ENCODE data around the gene VWA3A. TPM values are rescaled to one million over a fixed set of nuclear protein-coding genes. Genes with fewer than 3 reads are reported as not detected.

VWA3A gene
- total RNA-seq, 4 donors from 2014 or later = 0.21 to 1.2 (median 0.26) TPM; not detected in 1

DNA sequence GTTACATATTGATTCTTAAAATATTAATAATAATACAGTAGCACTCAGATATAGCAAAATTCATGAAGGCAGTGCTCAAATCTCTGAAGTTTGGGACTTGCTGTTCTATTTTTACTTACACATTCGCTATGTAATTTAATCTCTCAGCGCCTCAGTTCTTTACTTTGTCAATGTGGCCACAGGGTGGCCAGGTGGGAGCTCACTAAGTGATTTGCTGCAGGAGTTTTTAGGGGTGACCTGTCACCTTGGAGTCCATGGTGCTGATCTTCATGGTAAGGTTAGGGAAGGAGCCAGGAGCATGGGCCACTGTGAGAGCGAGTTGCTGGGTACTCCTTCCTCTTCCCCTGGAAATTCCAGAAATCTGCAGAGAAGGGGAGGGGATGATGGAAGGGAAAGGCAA lies 28.1 kb downstream of the VWA3A start:
- 80% methylated on average over 3 of the region's 3 CpGs for WGBS
- no peaks in the 10 kb centered on the region for H3K36me3 ChIP-seq
- TF ChIP-seq EP300 (IDR thresholded peaks at IDR 0.05) = no peak
- TF ChIP-seq POLR2A (IDR thresholded peaks at IDR 0.05) = no peak
- TF ChIP-seq, protein P1, sequence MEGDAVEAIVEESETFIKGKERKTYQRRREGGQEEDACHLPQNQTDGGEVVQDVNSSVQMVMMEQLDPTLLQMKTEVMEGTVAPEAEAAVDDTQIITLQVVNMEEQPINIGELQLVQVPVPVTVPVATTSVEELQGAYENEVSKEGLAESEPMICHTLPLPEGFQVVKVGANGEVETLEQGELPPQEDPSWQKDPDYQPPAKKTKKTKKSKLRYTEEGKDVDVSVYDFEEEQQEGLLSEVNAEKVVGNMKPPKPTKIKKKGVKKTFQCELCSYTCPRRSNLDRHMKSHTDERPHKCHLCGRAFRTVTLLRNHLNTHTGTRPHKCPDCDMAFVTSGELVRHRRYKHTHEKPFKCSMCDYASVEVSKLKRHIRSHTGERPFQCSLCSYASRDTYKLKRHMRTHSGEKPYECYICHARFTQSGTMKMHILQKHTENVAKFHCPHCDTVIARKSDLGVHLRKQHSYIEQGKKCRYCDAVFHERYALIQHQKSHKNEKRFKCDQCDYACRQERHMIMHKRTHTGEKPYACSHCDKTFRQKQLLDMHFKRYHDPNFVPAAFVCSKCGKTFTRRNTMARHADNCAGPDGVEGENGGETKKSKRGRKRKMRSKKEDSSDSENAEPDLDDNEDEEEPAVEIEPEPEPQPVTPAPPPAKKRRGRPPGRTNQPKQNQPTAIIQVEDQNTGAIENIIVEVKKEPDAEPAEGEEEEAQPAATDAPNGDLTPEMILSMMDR (IDR thresholded peaks at IDR 0.05) = no peak
- TF ChIP-seq POLR2AphosphoS5 (IDR thresholded peaks at IDR 0.05) = no peak
- no peak for DNase-seq (ENCODE audit: low spot score in 2 of 2)
- no peak overlapping the region for H3K27ac ChIP-seq
- no peaks in the 10 kb centered on the region for H3K4me1 ChIP-seq
- no peak overlapping the region for H3K4me3 ChIP-seq
- no peaks in the 10 kb centered on the region for H3K9me3 ChIP-seq
- H3K27me3 ChIP-seq = no peaks in the 10 kb centered on the region

DNA sequence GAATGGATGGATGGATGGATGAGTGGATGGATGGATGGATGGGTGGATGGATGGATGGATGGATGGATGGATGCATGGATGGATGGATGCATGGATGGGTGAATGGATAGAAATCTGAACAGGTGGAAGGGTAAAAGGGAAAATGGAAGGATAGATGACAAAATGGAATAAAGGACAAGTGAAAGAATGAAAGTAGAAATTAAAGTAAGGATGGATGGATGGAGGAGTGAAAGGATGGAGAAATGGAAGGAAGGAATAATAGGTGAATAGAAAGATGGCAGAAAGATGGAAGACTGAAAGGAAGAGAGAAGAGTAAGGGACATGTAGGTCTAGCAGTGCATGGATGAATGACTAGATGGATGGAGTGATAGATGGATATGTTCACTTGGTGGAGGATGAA lies 29.9 kb downstream of the VWA3A start:
- H3K4me3 ChIP-seq = no peak overlapping the region
- no peak for DNase-seq (ENCODE audit: low spot score in 2 of 2)
- H3K27ac ChIP-seq = no peak overlapping the region
- no peaks in the 10 kb centered on the region for H3K4me1 ChIP-seq
- no peaks in the 10 kb centered on the region for H3K9me3 ChIP-seq
- no peaks in the 10 kb centered on the region for H3K27me3 ChIP-seq
- H3K36me3 ChIP-seq = no peaks in the 10 kb centered on the region
- TF ChIP-seq, protein P1 (IDR thresholded peaks at IDR 0.05) = no peak
- TF ChIP-seq EP300 (IDR thresholded peaks at IDR 0.05) (no peak), POLR2A (IDR thresholded peaks at IDR 0.05) (no peak), POLR2AphosphoS5 (IDR thresholded peaks at IDR 0.05) (no peak)

DNA sequence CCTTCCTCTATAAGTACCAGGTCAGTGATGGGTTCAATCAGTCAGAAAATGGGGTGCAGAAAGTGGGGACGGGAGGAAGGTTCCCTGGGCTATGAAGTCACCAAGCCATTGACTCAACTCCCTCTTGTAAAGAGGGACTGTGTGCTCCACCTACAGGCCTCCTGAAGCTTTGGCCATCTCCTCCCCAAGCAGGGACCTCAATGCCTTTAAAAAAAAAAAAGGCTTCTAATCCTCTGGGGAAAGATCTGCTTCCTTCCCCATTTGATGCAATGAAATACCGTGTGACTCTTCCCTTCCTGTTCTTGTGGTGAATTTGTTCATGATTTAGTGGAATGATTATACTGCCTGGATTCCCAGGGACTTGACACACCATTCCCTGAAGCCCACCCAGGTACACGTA lies 30.8 kb downstream of the VWA3A start:
- H3K36me3 ChIP-seq = no peaks in the 10 kb centered on the region
- no peak for DNase-seq (ENCODE audit: low spot score in 2 of 2)
- no peak overlapping the region for H3K27ac ChIP-seq
- no peaks in the 10 kb centered on the region for H3K9me3 ChIP-seq
- H3K27me3 ChIP-seq = no peaks in the 10 kb centered on the region
- 52% methylated on average over 3 of the region's 3 CpGs for WGBS
- H3K4me1 ChIP-seq = no peaks in the 10 kb centered on the region
- no peak overlapping the region for H3K4me3 ChIP-seq
- no peak for TF ChIP-seq POLR2AphosphoS5 (IDR thresholded peaks at IDR 0.05)

DNA sequence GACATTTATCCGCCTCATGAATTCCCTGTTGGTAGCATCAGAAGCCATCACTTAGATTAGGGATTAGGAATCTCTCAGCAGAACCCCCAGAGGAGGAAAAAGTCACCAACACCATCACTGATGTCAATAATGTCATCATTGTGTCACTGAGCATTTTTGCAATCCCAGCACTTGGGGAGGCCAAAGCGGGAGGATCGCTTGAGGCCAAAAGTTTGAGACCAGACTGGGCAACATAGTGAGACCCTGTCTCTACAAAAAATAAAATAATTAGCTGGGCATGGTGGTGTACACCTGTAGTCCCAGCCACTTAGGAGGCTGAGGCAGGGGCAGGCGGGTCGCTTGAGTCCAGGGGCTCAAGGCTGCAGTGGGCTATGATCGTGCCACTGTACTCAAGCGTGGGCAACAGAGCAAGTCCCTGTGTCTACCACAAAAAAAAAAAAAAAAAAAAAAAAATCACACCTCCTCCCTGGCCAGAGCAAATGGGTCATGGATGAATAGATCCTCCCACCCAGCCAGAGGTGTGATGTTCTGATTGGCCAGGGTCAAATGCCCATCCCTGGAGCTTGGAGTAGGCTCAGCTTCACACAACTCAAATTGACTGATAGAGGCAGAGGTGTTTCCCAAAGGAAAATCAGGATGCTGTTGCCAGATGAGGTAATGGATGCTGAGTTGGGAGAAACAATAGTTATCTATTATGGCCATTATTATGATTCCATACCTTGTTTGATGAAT lies 31.6 kb downstream of the VWA3A start:
- H3K36me3 ChIP-seq = no peaks in the 10 kb centered on the region
- H3K27me3 ChIP-seq = no peaks in the 10 kb centered on the region
- TF ChIP-seq EP300 (IDR thresholded peaks at IDR 0.05) = no peak
- no peak for TF ChIP-seq POLR2A (IDR thresholded peaks at IDR 0.05)
- no peak for TF ChIP-seq POLR2AphosphoS5 (IDR thresholded peaks at IDR 0.05)
- 90% methylated on average over 7 of the region's 7 CpGs for WGBS
- DNase-seq (ENCODE audit: low spot score in 2 of 2) = no peak
- H3K4me1 ChIP-seq = no peaks in the 10 kb centered on the region
- H3K27ac ChIP-seq = no peak overlapping the region
- H3K9me3 ChIP-seq = no peaks in the 10 kb centered on the region
- H3K4me3 ChIP-seq = no peak overlapping the region

DNA sequence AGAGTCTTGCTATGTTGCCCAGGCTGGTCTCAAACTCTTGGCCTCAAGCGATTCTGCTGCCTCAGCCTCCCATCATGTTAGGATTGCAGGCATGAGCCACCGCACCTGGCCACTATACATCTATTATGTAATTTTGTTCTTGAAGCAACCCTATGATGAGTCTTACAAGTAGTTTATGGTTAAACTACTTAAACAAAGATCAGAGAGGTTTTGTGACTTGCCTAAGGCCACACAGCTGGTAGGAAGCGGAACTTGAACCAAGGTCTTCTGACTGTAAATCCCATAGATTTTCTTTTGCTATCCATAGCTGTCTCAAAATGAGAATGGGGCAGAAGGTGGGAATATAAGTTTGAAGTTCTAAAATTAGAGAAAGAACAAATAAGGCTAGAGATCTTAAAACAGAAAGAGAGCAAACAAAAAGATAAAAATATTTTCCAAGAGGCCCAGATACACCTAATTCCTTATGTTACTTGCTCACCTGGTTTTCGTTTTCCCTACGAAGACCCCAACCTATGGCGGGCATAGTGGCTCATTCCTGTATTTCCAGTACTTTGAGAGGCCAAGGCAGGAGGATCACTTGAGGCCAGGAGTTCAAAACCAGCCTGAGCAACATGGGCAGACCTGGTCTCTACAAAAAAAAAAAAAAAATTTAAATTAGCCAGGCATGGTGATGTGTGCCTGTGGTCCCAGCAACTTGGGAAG lies 32.4 kb downstream of the VWA3A start:
- DNase-seq (ENCODE audit: low spot score in 2 of 2) = no peak

More for the DNA sequence above, 32.4 kb downstream of the VWA3A start:
- TF ChIP-seq EP300 (IDR thresholded peaks at IDR 0.05) (no peak), POLR2AphosphoS5 (IDR thresholded peaks at IDR 0.05) (no peak), POLR2A (IDR thresholded peaks at IDR 0.05) (no peak)
- TF ChIP-seq, protein P1 (IDR thresholded peaks at IDR 0.05) = no peak
- Histone ChIP-seq H3K4me3 (no peak overlapping the region), H3K9me3 (no peaks in the 10 kb centered on the region), H3K27me3 (no peaks in the 10 kb centered on the region), H3K27ac (no peak overlapping the region), H3K36me3 (no peaks in the 10 kb centered on the region), H3K4me1 (no peaks in the 10 kb centered on the region)
- 93% methylated on average over 6 of the region's 6 CpGs for WGBS

Data from suprapubic skin (tissue), 4 donors.